Effector memory CD4-positive, alpha-beta T cell (primary cell): ENCODE results near the gene FNDC10.
"Not testable (repeated sequence)": the region's sequence is repeated elsewhere in the genome, so short reads cannot be mapped to it uniquely, and the experiment has no call there.

ENCODE experiments used
- DNase-seq, 3 donors: peaks; one replicate each; pipeline ENCODE4 v3.0.0-alpha.2; 2020
- H3K27ac ChIP-seq: 2 replicates; pipeline ENCODE4 v1.7.0; 2013; ENCODE audit warnings: mild to moderate bottlenecking, low read length, moderate library complexity; ENCODE audit not compliant: insufficient read depth, poor library complexity, severe bottlenecking
- H3K27me3 ChIP-seq: replicated peaks from 2 replicates; pipeline ENCODE4 v1.7.0; 2013; ENCODE audit warnings: mild to moderate bottlenecking, low read length; ENCODE audit not compliant: insufficient read depth, control insufficient read depth, poor library complexity, severe bottlenecking
- H3K36me3 ChIP-seq: 2 replicates; pipeline ENCODE4 v1.7.0; 2013; ENCODE audit warnings: mild to moderate bottlenecking, low read length, moderate library complexity; ENCODE audit not compliant: control insufficient read depth, insufficient read depth
- H3K4me1 ChIP-seq: 2 replicates; pipeline ENCODE4 v1.7.0; 2013; ENCODE audit warnings: low read length, mild to moderate bottlenecking; ENCODE audit not compliant: control insufficient read depth, insufficient read depth, poor library complexity, severe bottlenecking
- H3K4me3 ChIP-seq: 2 replicates; pipeline ENCODE4 v1.7.0; 2013; ENCODE audit warnings: low read length, low read depth, mild to moderate bottlenecking; ENCODE audit not compliant: insufficient read depth, poor library complexity, severe bottlenecking
- H3K9me3 ChIP-seq: 2 replicates; pipeline ENCODE4 v1.7.0; 2013; ENCODE audit warnings: mild to moderate bottlenecking, low read length, moderate library complexity; ENCODE audit not compliant: control insufficient read depth

The FNDC10 gene

GRCh38 chr1:1598720-1599029 lies 1.3 kb downstream of the FNDC10 start:
- Histone ChIP-seq H3K4me1 (peaks cover 3% of the 10 kb centered on the region), H3K36me3 (no peaks in the 10 kb centered on the region), H3K9me3 (no peaks in the 10 kb centered on the region), H3K27me3 (no peaks in the 10 kb centered on the region), H3K4me3 (no peak overlapping the region), H3K27ac (no peak overlapping the region)
- DNase-seq, result no peak

GRCh38 chr1:1598051-1598719 lies 1.8 kb downstream of the FNDC10 start:
- Histone ChIP-seq H3K27me3 (no peaks in the 10 kb centered on the region), H3K9me3 (no peaks in the 10 kb centered on the region), H3K36me3 (no peaks in the 10 kb centered on the region), H3K27ac (no peak overlapping the region), H3K4me1 (peaks cover 3% of the 10 kb centered on the region), H3K4me3 (no peak overlapping the region)
- no peak for DNase-seq

- no peaks in the 10 kb centered on the region for H3K9me3 ChIP-seq
- no peaks in the 10 kb centered on the region for H3K36me3 ChIP-seq
- H3K27ac ChIP-seq, result no peak overlapping the region
- no peak overlapping the region for H3K4me3 ChIP-seq
- DNase-seq, result no peak
- no peaks in the 10 kb centered on the region for H3K27me3 ChIP-seq
- H3K4me1 ChIP-seq, result peaks cover 3% of the 10 kb centered on the region
These were observed 2.5 kb downstream of the FNDC10 start for GRCh38 chr1:1597275-1597930.

GRCh38 chr1:1596493-1597274 lies 3.3 kb downstream of the FNDC10 start:
- Histone ChIP-seq H3K4me1 (peaks cover 3% of the 10 kb centered on the region), H3K36me3 (no peaks in the 10 kb centered on the region), H3K27me3 (no peaks in the 10 kb centered on the region), H3K27ac (no peak overlapping the region), H3K4me3 (no peak overlapping the region), H3K9me3 (no peaks in the 10 kb centered on the region)
- DNase-seq, result no peak

- not testable (repeated sequence) for DNase-seq, H3K9me3 ChIP-seq, H3K27me3 ChIP-seq, H3K4me1 ChIP-seq, H3K36me3 ChIP-seq, H3K27ac ChIP-seq, H3K4me3 ChIP-seq
These were observed 4.6 kb downstream of the FNDC10 start for GRCh38 chr1:1595341-1595740.

- no peak for DNase-seq
- no peaks in the 10 kb centered on the region for H3K36me3 ChIP-seq
- no peak overlapping the region for H3K27ac ChIP-seq
- no peaks in the 10 kb centered on the region for H3K27me3 ChIP-seq
- H3K4me1 ChIP-seq, result peaks cover 3% of the 10 kb centered on the region
- no peak overlapping the region for H3K4me3 ChIP-seq
- no peaks in the 10 kb centered on the region for H3K9me3 ChIP-seq
These were observed 5.2 kb downstream of the FNDC10 start for GRCh38 chr1:1594602-1595260.

GRCh38 chr1:1593834-1594601 lies 5.9 kb downstream of the FNDC10 start:
- no peaks in the 10 kb centered on the region for H3K4me1 ChIP-seq
- no peak overlapping the region for H3K4me3 ChIP-seq
- no peaks in the 10 kb centered on the region for H3K9me3 ChIP-seq
- DNase-seq, result no peak
- no peaks in the 10 kb centered on the region for H3K36me3 ChIP-seq
- H3K27ac ChIP-seq, result no peak overlapping the region
- H3K27me3 ChIP-seq, result no peaks in the 10 kb centered on the region

GRCh38 chr1:1591452-1591851 lies 8.5 kb downstream of the FNDC10 start:
- Histone ChIP-seq H3K36me3 (no peaks in the 10 kb centered on the region), H3K27ac (no peak overlapping the region), H3K27me3 (no peaks in the 10 kb centered on the region), H3K4me1 (no peaks in the 10 kb centered on the region), H3K4me3 (no peak overlapping the region), H3K9me3 (no peaks in the 10 kb centered on the region)
- no peak for DNase-seq

- Histone ChIP-seq H3K27ac (no peak overlapping the region), H3K9me3 (no peaks in the 10 kb centered on the region), H3K27me3 (no peaks in the 10 kb centered on the region), H3K36me3 (no peaks in the 10 kb centered on the region), H3K4me1 (no peaks in the 10 kb centered on the region), H3K4me3 (no peak overlapping the region)
- no peak for DNase-seq
These were observed 16.5 kb downstream of the FNDC10 start for GRCh38 chr1:1583347-1584010.
